Esophagus muscularis mucosa (tissue), 3 donors: ENCODE data around the gene LDHD.

Experiments used
- CTCF ChIP-seq, 3 experiments: fragments of 200-600 bp in 2 of 3; fragments of 450-650 bp in 1 of 3; sonication (generic) in 2 of 3; IDR thresholded peaks; one replicate each; pipeline ENCODE4 v1.5.1; 2017 to 2019; ENCODE audit warnings: antibody characterized with exemption in 3 of 3, mild to moderate bottlenecking in 2 of 3, moderate library complexity in 1 of 3
- POLR2A ChIP-seq: fragments of 450-650 bp; IDR thresholded peaks from one replicate; pipeline ENCODE4 v1.6.1; 2017; ENCODE audit warnings: antibody characterized with exemption, moderate library complexity, mild to moderate bottlenecking, low read depth
- POLR2AphosphoS5 ChIP-seq, 2 donors: sonication (generic); formaldehyde crosslinking; IDR thresholded peaks; one replicate each; pipeline ENCODE4 v1.6.1; 2017; ENCODE audit warnings: antibody characterized with exemption in 2 of 2

- TF ChIP-seq CTCF (IDR thresholded peaks at IDR 0.05) (no peak), POLR2A (no peak), POLR2AphosphoS5 (IDR thresholded peaks at IDR 0.05) (no peak)
Measured at GRCh38 chr16:75095204-75095621, 21.4 kb downstream of the LDHD start.
